GM12875 (cell line): ENCODE measurements around the gene EVA1A.

Source experiments
- H3K4me3 ChIP-seq: one replicate; pipeline ENCODE4 v1.5.1; 2011; ENCODE audit warnings: low read depth, low read length, control low read depth
- CTCF ChIP-seq: IDR thresholded peaks from 2 replicates; pipeline ENCODE4 v1.5.1; 2011; ENCODE audit warnings: low read depth, mild to moderate bottlenecking, control low read depth, inconsistent platforms, low read length, moderate library complexity, borderline replicate concordance; ENCODE audit not compliant: insufficient read depth

The EVA1A gene

DNA sequence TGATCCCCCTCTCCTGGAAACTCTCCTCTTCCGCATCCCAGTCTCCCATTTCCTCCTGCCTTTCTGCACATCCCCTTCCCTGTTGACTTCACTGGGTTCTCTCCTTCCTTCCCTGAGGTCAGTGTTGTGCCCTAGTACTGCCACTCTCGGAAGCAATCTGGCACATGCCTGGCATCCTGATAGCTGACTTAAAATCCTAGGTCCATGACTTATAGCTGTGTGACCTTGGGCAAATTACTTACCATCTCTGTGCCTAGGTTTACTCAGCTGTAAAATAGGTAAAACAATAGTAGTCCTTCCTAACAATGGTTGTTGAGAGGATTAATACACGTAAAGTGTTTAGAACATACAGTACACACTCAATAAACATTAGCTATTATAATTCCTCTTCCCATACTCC, 9.3 kb downstream of the EVA1A start:
- TF ChIP-seq CTCF = no peak
- H3K4me3 ChIP-seq = no peak overlapping the region

DNA sequence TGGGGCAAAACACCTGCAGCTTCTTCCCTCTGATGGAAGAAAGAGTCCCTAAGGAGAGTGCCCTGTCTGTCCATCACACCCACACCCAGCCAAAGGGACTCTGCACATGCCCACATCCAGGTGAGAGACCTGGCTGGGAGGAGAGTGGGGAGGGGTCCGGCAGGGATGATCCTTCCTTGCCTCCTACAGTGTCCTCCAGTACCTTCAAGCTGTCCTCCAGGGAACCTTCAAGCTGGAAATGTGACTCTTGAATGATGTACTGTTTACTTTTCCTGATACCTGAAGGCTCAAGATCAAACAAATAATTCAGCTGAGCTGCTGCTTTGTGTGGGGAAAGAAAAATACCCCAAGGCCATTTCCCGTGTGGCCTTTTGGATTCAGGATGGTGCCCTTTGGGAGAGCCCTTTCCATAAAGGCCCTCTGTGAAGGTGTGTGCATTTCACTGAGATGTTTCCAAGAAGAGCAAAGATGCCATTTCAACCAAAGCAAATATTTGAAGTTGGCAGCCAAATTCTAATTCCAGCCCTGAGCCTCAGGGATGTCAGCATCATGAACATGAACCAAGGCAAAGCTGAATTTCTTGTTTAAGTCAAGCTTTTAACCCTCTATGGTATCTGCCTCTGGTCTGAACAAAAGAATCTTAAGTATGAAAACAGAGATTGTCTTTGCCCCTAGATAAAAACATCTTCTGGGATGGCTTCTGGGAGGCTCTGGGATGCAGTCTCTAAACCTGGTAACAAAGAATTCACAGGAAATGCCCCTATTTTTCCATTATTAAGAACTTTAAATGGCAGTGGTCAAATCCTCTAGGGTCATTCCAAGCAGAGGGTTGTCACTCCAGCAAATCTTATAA, 11.1 kb downstream of the EVA1A start:
- no peak for TF ChIP-seq CTCF
- H3K4me3 ChIP-seq = no peak overlapping the region

- no peak for TF ChIP-seq CTCF
- H3K4me3 ChIP-seq = no peak overlapping the region
Measured at GRCh38 chr2:75548036-75548573, 12.6 kb downstream of the EVA1A start.

DNA sequence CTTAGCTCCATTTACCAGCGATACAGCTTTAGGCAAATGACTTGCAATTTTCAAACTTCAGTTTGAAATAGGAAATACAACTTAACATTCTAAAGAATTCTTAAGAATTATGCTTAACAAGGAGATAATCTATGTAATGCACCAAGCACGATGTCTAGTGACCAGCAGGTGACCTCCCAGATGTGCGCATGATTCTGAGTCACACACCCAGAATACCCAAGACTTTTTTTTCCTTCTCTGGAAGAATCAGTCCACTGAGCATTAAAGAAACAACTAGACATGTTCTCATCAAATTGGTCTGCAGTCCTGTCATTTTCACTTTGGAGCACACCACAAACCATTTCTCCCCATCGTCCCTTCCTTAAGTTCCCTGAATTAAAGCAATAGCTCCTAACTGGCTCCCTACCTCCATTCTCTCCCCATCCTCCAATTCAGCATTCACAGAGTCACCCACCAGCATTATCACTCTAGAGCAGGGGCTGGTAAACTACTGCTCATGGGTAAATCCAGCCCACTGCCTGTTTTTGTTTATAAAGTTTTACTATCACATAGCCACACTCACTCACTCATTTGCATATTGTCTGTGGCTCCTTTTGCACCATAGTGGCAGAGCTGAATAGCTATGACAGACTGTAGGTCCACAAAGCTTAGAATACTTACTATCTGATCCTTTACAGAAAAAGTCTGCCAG, 13.2 kb downstream of the EVA1A start:
- no peak overlapping the region for H3K4me3 ChIP-seq
- no peak for TF ChIP-seq CTCF

- no peak for TF ChIP-seq CTCF
- H3K4me3 ChIP-seq = no peak overlapping the region
Measured at GRCh38 chr2:75545922-75546321, 14.8 kb downstream of the EVA1A start.

GRCh38 chr2:75545387-75545786, 15.4 kb downstream of the EVA1A start:
- no peak for TF ChIP-seq CTCF
- no peak overlapping the region for H3K4me3 ChIP-seq
